Omental fat pad (tissue), 4 donors: ENCODE data around the gene LSS. TPM values are rescaled to one million over a fixed set of nuclear protein-coding genes. Genes with fewer than 3 reads are reported as not detected.

Experiments used
- ATAC-seq: fragments of 150-250 bp; one replicate; pipeline ENCODE4 v1.9.1; 2016; ENCODE audit warnings: mild to moderate bottlenecking, moderate library complexity; ENCODE audit not compliant: low FRiP score
- DNase-seq: peaks from one replicate; pipeline ENCODE4 v3.0.0-alpha.2; 2019; ENCODE audit warnings: low spot score
- total RNA-seq, 4 donors: library from RNA; depleted of rRNA; stranded (reverse); fragments of >200 nt; gene quantifications; one replicate each; pipeline ENCODE4 v1.1.0, GENCODE V29; 2016
- TF ChIP-seq, protein P1 (sequence below), 3 donors: fragments of 450-650 bp; IDR thresholded peaks; one replicate each; pipeline ENCODE4 v1.5.1; 2016 to 2017; ENCODE audit warnings: antibody characterized with exemption in 3 of 3, mild to moderate bottlenecking in 3 of 3, moderate library complexity in 2 of 3

The LSS gene
- total RNA-seq, 4 donors from 2014 or later, result 94.8 to 122 (median 108) TPM

GRCh38 chr21:46189959-46190490, 38.5 kb downstream of the LSS start:
- TF ChIP-seq, protein P1, sequence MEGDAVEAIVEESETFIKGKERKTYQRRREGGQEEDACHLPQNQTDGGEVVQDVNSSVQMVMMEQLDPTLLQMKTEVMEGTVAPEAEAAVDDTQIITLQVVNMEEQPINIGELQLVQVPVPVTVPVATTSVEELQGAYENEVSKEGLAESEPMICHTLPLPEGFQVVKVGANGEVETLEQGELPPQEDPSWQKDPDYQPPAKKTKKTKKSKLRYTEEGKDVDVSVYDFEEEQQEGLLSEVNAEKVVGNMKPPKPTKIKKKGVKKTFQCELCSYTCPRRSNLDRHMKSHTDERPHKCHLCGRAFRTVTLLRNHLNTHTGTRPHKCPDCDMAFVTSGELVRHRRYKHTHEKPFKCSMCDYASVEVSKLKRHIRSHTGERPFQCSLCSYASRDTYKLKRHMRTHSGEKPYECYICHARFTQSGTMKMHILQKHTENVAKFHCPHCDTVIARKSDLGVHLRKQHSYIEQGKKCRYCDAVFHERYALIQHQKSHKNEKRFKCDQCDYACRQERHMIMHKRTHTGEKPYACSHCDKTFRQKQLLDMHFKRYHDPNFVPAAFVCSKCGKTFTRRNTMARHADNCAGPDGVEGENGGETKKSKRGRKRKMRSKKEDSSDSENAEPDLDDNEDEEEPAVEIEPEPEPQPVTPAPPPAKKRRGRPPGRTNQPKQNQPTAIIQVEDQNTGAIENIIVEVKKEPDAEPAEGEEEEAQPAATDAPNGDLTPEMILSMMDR (IDR thresholded peaks at IDR 0.05), result no peak
- no peak for ATAC-seq
- peak; percentile 16 for DNase-seq

- ATAC-seq (no peak), DNase-seq (peak; percentile 5)
- TF ChIP-seq, protein P1 (IDR thresholded peaks at IDR 0.05), result no peak
These were observed 39.2 kb downstream of the LSS start for GRCh38 chr21:46189213-46189958.

GRCh38 chr21:46188226-46189212, 40.1 kb downstream of the LSS start:
- TF ChIP-seq, protein P1 (IDR thresholded peaks at IDR 0.05), result no peak
- peak; percentile 17 for DNase-seq
- no peak for ATAC-seq

DNA sequence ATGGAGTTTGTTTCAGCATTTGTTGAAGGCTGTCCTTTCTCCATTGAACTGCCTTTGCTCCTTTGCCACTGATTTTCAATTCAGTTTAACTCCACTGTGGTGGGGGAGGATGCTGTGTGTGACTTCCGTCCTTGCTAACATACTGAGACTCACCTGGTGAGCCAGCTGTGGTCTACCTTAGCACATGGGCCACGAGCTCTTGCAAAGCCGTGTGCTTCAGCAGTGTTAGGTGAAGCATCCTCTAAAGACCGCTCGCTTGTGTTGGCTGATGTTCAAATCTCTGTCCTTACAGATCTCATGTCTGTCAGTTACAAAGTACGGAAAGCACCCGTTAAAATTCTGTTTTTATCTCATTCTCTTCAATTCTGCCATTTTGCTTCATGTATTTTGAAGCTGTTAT, 40.8 kb downstream of the LSS start:
- no peak for DNase-seq
- TF ChIP-seq, protein P1 (IDR thresholded peaks at IDR 0.05), result no peak
- ATAC-seq, result no peak

GRCh38 chr21:46187261-46187660, 41.3 kb downstream of the LSS start:
- ATAC-seq, result no peak
- no peak for DNase-seq

GRCh38 chr21:46185716-46186115, 42.9 kb downstream of the LSS start:
- DNase-seq (no peak), ATAC-seq (no peak)
- TF ChIP-seq, protein P1 (IDR thresholded peaks at IDR 0.05), result no peak

More at GRCh38 chr21:46187261-46187660, 41.3 kb downstream of the LSS start:
- TF ChIP-seq, protein P1 (IDR thresholded peaks at IDR 0.05), result no peak
